NCI-H146 (cell line): Measurements from ENCODE around the gene MYLIP.
"Not testable (repeated sequence)": the region's sequence is repeated elsewhere in the genome, so short reads cannot be mapped to it uniquely, and the experiment has no call there.

Source experiments
- DNase-seq: peaks from one replicate; lab custom pipeline; 2025; lab: John Stamatoyannopoulos, UW

MYLIP gene

DNA sequence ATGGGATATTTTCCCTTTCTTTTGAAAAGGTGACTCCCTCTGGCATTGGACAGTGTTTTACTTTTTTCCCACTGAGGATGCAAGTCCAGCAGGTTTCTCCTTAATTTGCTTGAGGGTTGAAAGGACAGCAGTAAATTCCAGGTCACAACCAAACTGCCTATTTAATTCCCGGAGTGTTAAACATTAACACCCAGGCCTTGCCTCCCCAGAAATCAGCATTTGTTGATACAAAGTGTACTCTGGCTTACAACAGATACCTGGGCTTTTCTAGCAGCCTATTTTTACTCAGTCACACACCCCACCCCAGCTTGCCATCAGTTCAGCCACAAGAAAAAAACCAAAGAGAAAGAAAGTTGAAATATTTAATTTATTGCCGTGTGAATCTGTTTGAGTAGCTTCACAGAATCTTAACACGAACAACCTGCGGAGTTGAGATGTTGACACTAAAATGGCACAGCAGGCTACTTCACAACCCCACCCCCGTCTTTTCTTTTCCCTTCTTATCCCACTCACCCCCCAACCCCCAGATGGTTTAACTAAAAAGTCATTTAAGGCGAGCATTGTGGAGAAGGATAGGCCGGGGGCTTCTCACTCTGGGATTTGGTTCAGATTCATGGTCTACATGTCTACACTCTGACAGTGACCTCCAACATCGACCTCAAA lies 45.7 kb downstream of the MYLIP start:
- DNase-seq = no peak

DNA sequence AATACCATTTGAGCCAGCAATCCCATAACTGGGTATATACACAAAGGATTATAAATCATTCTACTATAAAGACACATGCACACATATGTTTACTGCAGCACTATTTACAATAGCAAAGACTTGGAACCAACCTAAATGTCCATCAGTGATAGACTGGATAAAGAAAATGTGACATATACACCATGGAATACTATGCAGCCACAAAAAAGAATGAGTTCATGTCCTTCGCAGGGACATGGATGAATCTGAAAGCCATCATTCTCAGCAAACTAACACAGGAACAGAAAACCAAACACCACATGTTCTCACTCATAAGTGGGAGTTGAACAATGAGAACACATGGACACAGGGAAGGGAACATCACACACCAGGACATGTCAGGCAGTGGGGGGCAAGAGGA lies 47.7 kb downstream of the MYLIP start:
- not testable (repeated sequence) for DNase-seq

DNA sequence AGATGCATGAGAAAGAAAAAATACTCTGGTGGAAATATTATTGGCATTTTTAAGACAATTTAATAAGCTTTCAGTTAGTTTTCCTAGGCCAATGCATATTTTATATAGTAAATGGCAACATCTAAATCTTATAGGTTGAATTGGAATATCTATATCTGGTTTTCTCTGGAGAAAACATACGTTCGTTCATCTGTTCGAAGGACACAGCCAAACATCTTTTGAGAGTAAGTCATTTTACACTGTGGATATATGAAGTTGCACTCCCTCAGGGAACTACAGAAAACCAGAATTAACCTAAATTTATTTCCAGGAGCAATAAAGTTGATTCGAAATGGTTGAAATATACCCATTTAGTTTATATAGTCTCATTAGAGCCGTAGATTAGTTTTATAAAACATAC lies 49.0 kb downstream of the MYLIP start:
- DNase-seq = no peak

DNA sequence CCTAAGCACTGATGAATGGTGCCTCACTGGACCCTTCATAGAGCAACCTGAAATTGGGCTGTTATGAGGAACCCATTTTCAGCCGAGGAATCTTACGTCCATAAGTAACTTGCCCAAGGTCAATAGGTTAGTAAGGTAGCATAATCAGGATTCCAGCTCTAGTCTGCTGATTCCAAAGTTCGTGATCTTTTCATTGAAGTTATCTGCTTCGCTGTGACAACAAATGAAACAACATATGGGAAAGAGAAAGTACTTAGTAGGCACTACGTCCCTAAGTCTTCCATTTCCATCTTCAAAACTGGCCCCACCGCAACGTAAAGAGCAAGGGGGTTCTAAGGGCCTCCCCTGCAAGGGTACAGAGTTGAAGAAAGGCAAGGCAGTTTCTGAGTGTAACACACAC lies 49.5 kb downstream of the MYLIP start:
- no peak for DNase-seq

DNA sequence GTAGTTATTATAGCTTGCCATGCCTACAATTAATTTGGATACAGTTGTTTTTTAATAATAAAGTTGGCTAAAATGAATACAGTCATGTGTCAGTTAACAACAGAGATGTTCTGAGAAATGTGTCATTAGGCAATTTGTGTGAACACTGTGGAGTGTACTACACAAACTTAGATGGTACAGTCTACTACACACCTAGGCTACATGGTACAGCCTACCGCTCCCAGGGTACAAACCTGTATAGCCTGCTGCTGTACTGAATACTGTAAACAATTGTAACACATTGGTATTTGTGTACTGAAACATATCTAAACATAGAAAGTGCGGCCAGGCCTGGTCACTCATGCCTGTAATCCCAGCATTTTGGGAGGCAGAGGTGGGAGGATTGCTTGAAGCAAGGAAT lies 50.2 kb downstream of the MYLIP start:
- no peak for DNase-seq

DNA sequence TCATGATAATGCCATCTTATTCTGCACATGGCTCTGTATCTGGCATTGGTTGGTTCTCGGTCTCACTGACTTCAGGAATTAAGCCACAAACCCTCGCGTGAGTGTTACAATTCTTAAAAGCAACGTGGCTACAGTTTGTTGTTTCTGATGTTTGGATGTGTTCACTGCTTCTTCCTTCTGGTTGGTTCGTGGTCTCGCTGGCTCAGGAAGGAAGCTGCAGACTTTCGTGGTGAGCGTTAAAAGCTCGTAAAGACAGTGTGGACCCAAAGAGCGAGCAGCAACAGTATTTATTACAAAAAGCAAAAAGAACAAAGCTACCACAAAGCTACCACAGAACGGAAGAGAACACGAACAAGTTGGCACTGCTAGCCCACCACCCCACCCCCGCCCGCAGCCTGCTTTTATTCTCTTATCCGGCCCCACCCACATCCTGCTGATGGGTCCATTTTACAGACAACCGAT lies 51.1 kb downstream of the MYLIP start:
- no peak for DNase-seq

DNA sequence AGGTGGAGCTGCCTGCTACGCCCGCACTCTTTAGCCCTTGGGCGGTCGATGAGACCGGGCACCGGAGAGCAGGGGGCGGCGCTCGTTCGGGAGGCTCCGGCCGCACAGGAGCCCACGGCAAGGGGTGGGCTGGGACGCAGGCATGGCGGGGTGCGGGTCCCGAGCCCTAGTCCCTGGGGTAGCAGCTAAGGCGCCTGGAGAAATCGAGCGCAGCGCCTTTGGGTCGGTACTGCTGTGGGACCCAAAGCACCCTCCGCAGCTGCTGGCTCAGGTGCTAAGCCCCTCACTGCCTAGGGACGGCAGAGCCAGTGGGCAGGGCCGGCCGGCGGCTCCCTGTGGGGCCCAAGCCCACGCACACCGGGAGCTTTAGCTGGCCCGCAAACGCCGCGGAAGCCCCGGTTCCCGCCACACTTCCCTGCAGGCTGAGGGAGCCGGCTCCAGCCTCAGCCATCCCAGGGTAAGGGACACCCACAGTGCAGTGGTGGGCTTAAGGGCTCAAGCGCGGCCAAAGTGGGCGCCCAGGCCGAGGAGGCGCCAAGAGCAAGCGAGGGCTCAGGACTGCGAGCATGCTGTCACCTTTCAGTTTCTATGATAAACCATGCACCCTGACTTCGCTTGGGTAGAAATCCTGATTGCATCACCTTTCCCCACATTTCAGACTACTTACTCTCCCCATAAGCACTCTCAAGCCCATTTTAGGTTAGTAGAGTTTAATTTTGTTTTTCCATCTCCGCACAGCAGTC lies 52.0 kb downstream of the MYLIP start:
- DNase-seq = no peak

DNA sequence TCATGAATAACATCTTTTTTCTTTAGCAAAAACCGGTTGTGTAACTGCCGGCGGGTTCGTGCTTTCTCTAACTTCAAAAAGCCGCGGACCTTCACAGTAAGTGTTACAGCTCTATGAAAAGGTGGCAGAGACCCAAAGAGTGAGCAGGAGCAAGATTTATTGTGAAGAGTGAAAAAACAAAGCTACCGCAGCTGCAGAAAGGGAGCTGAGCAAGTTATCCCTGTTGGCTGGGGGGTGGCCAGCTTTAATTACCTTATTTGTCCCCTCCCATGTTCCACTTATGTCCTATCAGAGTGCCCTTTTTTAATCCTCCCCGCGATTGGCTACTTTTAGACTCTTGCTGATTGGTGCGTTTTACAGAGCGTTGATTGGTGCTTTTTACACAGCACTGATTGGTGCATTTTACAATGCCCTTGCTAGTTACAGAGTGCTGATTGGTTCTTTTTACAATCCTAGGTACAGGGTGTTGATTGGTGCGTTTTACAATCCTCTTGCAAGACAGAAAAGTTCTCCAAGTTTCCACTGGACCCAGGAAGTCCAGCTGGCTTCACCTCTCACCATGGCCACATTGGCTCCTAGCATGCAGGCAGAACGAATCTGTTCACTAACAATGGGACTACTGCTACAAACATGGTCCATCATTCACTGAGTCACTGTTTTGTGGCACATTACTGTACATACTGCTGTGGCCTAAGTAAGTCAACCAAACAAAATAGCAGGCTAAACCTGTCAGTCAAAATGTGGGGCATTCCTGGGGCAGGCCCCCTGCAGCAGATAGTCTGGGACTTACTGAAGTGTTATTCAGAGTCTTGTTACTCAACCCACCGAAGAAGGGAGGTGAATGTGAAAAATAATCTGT lies 52.8 kb downstream of the MYLIP start:
- DNase-seq = no peak

DNA sequence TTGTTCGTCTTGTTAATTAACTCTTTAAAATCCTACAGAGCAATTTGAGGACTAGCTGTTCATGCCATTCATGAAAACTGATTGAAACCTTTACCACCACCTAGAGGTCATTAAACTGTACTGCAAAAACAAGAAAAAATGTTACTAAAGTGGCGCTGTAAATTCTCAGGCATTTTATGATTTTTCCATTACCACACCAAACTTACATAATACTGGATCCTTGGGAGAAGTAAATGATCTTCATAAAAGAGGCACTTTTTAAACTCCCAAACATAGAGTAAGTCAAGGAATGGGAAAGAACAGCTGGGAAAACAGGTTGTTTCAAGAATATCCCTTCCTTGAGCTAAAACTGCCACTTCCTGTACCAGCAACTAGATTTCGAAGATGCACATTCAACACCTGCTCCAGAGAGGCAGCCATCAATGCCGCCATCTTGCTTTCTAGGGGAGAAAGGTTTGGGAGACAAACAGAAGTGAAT lies 54.3 kb downstream of the MYLIP start:
- peak; percentile 43 for DNase-seq

DNA sequence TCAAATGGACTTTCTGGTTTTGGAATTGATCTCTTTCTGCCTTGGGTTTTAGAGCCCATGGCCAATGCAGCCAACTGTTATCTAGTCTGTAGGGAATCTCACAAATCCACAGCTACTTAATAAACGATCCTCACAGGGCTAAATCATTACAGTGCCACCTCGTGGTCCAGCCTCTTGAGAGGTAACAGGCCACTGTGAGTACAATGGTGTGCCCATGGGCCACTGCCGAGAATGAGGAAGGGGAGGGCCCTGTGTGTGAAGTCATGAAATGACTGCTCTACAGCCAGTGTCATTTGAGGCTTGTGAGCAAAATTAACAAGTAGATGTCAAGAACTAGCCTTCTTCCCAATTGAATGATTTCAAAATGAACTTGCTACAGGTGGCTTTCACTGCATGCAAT lies 55.2 kb downstream of the MYLIP start:
- peak; percentile 69 for DNase-seq

DNA sequence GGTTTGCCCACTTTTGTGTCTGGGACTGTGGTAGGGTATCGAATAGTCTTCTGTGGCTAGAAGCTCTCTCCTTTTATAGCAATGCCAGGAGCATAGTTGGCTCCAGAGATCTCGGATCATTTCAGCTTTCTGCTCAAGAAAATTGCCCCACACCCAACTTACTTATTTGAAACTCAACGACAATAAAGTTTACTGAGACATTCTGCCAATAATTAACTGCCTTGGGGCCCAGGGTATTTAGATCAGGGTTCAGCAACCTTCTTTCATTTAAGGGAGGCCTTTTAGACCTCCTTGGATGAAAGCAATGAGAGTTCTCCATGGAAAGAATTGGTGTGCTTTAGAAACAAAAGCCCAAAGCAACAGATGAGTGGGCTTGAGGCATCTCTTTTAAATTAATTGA lies 55.7 kb downstream of the MYLIP start:
- no peak for DNase-seq

DNA sequence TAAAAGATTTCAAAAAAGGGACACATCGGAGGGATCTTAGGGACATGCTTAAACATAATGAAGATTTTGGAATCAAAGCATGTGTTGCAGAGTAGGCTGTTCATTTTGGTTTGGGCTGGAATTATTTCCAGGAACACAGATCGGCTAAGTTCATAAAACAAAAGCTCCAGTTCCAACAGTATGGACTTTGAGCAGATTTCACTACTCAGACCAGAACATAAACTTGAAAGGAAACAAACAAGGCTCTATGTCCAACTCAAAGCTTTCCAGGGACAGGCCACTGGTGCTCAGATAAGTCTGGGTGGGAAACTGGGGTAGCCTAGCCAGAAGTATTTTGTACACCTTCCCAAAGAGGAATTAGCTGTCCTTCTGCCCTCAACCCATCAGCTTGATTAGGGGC lies 58.3 kb downstream of the MYLIP start:
- DNase-seq = no peak

DNA sequence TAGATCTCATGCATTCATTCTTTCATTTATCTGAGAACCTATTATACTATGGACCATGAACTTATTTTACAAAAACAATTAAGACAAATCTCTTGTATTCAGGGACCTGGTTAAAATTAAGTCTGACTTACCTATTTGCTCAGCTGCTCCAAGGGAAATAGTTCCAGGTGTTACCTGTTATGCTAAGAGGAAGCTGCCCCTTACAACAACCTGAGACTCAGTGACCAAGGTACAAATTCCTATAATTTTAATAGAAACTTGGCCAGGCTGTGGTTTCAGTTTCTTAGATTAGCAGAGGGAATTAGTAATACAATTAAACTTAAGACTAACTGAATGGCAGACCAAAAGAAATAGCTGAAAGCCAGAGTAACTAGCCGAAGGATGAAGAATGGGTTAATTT lies 61.3 kb downstream of the MYLIP start:
- DNase-seq = peak; percentile 78

DNA sequence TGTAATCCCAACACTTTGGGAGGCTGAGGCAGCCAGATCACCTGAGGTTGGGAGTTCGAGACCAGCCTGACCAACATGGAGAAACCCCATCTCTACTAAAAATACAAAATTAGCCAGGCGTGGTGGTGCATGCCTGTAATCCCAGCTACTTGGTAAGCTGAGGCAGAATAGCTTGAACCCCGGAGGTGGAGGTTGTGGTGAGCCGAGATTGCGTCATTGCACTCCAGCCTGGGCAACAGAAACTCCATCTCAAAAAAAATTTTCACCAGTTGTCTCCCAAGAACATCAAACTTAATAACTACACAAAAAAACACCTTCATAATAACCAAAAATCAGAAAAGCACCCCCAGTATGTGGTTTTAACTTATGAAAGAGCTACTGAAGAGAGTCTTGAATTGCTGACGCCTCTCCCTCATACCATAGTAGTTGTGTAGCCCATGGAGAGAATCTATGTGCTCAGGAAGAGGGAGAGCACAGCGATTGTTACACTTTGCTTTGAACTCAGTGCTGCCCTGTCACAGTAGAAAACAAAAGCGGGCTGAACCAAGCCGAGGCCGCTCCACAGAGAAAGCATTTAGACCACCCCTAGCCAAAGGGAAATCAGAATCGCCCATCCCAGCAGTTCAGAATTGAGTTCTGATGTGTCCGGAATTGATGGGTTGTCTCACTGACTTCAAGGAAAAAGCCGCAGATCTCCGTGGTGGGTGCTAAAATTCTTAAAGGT lies 67.5 kb downstream of the MYLIP start:
- peak; percentile 42 for DNase-seq

DNA sequence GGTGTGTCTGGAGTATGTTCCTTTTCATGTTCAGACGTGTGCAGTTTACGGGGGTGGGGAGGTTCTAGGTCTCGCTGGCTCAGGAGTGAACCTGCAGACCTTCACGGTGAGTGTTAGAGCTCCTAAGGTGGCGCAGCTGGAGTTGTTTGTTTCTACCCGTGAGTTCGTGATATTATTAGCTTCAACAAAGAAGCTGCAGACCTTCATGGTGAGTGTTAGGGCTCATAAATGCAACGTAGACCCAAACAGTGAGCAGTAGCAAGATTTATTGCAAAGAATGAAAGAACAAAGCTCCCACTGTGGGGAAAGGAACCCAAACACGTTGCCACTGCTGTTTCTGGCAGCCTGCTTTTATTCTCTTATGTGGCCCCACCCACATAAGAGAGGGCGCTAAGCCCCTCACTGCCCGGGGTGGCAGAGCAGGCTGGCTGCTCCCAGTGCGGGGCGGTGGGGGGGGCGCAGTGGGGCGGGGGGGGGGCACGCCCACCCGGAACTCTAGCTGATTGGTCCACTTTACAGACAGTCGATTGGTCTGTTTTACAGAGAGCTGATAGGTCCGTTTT lies 68.2 kb downstream of the MYLIP start:
- peak; percentile 57 for DNase-seq
